ENCODE results near the gene SLC45A3. TPM values are rescaled to one million over a fixed set of nuclear protein-coding genes. Genes with fewer than 3 reads are reported as not detected.

The SLC45A3 gene
- polyA plus RNA-seq, 1 experiment = 1.7 TPM

DNA sequence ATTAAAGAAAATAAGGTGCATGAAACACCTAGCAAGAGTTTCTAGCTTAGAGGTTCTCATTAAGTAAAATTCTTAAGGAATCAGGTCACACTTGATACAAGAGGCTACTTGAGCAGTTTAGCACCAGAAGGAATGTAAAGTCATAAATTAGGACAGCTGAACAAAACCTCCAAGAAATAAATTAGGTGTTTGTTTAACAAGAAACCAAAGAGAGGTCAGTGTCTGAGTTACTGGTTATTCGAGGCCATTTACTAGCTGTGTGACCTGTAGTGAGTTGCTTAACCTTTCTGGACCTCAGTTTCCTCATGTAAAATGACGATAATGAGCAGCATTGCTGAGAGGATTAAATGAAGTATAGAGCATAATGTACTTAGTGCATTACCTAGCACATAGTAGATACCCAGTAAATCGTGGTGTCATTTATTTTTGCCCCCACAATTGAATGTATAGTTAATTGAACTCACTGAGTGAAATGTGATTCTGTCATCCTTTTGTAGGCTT is 47.6 kb downstream of the SLC45A3 start:
- TF ChIP-seq, protein P1, sequence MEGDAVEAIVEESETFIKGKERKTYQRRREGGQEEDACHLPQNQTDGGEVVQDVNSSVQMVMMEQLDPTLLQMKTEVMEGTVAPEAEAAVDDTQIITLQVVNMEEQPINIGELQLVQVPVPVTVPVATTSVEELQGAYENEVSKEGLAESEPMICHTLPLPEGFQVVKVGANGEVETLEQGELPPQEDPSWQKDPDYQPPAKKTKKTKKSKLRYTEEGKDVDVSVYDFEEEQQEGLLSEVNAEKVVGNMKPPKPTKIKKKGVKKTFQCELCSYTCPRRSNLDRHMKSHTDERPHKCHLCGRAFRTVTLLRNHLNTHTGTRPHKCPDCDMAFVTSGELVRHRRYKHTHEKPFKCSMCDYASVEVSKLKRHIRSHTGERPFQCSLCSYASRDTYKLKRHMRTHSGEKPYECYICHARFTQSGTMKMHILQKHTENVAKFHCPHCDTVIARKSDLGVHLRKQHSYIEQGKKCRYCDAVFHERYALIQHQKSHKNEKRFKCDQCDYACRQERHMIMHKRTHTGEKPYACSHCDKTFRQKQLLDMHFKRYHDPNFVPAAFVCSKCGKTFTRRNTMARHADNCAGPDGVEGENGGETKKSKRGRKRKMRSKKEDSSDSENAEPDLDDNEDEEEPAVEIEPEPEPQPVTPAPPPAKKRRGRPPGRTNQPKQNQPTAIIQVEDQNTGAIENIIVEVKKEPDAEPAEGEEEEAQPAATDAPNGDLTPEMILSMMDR (IDR thresholded peaks at IDR 0.05; ENCODE audit: low read depth, low read length) = no peak
- ChIA-PET CTCF (interaction anchor here (0.5 to 5.2 kb wide), 17 partner anchors 9 to 147 kb away, joined by 3 to 100 read pairs (median 6); no protein-coding TSS in a partner anchor), POLR2A (interaction anchor here (0.7 to 1.8 kb wide), 12 partner anchors 10 to 115 kb away, joined by 3 to 10 read pairs (median 4); no protein-coding TSS in a partner anchor)
- H3K9me3 ChIP-seq (ENCODE audit: control insufficient read depth, insufficient read depth, low read length) = no peaks in the 10 kb centered on the region; the same call in 1 of the 2 replicates
- DNase-seq (ENCODE audit: low read depth, low spot score) = no peak
- H3K27me3 ChIP-seq (ENCODE audit: control insufficient read depth, insufficient read depth, low read length) = no peaks in the 10 kb centered on the region
- peak overlapping the region; percentile 79 for H3K4me3 ChIP-seq (ENCODE audit: low read depth, low read length)
- H3K27ac ChIP-seq (ENCODE audit: low read depth, low read length) = no peak overlapping the region

DNA sequence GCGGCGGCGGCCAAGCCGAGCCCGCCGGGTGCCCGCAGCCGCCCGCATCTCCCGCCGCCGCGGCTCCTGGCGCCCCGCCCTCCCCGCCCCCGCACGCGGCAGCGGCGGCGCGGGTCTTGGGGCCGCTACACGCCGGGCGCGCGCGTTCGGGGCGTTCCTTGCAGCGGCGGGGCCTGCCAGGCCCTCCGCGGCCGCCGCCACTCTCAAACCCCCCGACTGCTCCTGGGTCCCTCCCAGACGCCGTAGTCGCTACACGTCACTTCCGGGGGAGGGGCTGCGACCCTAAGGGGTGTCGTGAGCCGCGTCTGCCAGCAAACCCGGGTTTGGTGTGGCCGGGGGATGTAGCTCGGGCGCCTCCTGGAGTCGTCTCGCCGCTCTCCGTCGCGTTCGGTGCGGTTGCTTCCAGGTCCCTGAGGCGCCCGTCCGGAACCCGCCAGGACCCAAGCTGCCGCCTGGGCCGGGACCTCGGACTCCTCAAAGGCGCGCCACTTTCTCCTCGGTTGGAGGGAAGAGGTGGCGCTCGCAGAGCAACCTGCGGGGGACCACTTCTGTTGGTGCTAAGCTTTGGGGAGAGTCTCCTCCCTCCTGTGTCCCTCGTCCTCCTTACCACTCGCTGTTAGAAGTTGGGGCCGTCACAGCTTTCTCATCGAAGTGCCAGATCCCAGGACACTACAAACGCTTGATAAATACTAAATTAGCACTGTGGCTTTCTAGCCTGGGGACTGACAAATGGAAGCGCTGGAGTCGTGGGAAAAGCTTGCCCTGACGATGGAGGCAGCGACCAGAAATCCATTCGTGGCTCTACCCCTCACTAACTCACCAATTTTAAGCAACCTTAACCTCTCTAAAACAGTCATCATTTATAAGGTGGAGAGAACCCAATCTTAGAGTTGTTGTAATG is 48.3 kb downstream of the SLC45A3 start, which contains the start of gene ELK4:
Gene ELK4, minus strand, starts transcription at position 244 of the 901 bp plus-strand sequence. CDS start 8,129 bp downstream, outside the sequence.
- DNase-seq (ENCODE audit: low read depth, low spot score) = peak; percentile 94
- H3K9me3 ChIP-seq (ENCODE audit: control insufficient read depth, insufficient read depth, low read length) = no peaks in the 10 kb centered on the region; the same call in 1 of the 2 replicates
- POLR2A ChIA-PET = interaction anchor here (0.7 to 1.8 kb wide), 14 partner anchors 9 to 117 kb away, joined by 3 to 10 read pairs (median 4); no protein-coding TSS in a partner anchor
- TF ChIP-seq, protein P1 (IDR thresholded peaks at IDR 0.05; ENCODE audit: low read depth, low read length) = peak; percentile 66
- peak within 1 kb of the TSS; percentile 79 for H3K4me3 ChIP-seq (ENCODE audit: low read depth, low read length)
- CTCF ChIA-PET = interaction anchor here (0.8 to 5.2 kb wide), 16 partner anchors 9 to 146 kb away, joined by 3 to 100 read pairs (median 6); no protein-coding TSS in a partner anchor
- H3K27me3 ChIP-seq (ENCODE audit: control insufficient read depth, insufficient read depth, low read length) = no peaks in the 10 kb centered on the region
- H3K27ac ChIP-seq (ENCODE audit: low read depth, low read length) = peak within 1 kb of the TSS; percentile 97

DNA sequence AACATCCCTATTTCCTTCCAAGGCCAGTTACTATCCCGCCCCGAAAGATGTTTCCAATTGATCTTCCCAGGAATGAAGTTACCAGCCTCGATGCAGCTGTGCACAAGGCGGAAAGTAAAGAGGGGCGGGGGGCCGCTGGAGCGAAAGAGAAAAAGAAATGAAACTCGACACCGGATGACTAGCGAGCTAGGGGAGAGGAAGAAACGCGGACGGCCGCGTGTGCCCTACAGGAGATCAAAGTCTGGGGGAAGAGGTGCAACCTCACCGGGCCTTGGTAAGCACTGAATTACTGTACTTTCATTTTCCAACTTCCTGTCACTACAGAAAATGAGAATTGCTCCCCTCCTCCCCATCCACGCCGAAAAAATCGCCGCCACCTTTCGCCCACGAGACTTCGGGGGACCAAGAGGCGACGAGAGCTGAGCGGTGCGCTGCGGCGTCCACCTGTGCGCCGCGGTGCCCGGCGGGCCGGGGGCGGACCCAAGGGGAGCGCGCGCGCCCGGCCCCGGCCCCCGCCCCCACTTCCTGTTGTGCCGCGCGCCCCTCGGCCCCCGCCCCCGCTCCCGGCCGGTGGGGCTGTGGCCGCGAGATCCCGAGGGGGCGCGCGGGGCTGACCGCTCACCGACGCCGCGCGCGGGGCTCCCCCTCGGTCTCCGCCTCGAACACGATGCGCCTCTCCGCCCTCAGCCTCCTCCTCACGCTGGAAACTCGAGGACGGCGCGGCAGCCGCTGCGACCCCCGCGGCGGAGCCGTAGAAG is 49.1 kb downstream of the SLC45A3 start:
- DNase-seq (ENCODE audit: low read depth, low spot score) = peak; percentile 34
- Histone ChIP-seq H3K4me3 (ENCODE audit: low read depth, low read length) (peak overlapping the region; percentile 79), H3K27ac (ENCODE audit: low read depth, low read length) (peak overlapping the region; percentile 97), H3K27me3 (ENCODE audit: control insufficient read depth, insufficient read depth, low read length) (no peaks in the 10 kb centered on the region), H3K9me3 (ENCODE audit: control insufficient read depth, insufficient read depth, low read length) (no peaks in the 10 kb centered on the region; the same call in 1 of the 2 replicates)
- ChIA-PET CTCF (interaction anchor here (1.7 to 5.2 kb wide), 6 partner anchors 8 to 145 kb away, joined by 6 to 100 read pairs (median 13); no protein-coding TSS in a partner anchor), POLR2A (interaction anchor here (0.9 to 1.8 kb wide), 6 partner anchors 8 to 118 kb away, joined by 3 to 10 read pairs (median 4); no protein-coding TSS in a partner anchor)
- TF ChIP-seq, protein P1 (IDR thresholded peaks at IDR 0.05; ENCODE audit: low read depth, low read length) = no peak

DNA sequence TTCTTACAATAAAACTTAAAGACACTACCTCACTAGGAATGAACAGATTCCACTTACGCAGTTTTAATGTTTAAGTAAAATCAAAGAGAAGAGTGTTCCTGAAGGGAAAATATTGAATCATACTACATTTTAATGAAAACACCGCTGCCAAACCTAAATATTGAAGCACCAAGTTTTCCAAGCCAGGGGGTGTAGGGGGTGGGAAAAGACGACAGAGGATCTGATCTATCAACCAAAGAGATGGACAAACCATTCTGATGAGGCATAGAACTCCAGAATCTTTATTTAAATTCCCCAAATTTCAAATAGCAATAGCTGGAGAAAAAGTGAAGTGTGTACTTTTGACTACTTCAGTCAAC is 49.7 kb downstream of the SLC45A3 start:
- no peaks in the 10 kb centered on the region for H3K27me3 ChIP-seq (ENCODE audit: control insufficient read depth, insufficient read depth, low read length)
- DNase-seq (ENCODE audit: low read depth, low spot score) = no peak
- H3K4me3 ChIP-seq (ENCODE audit: low read depth, low read length) = peak overlapping the region; percentile 79
- H3K27ac ChIP-seq (ENCODE audit: low read depth, low read length) = peak overlapping the region; percentile 97
- ChIA-PET POLR2A (interaction anchor here (0.9 to 1.8 kb wide), 4 partner anchors 31 to 118 kb away, joined by 3 to 10 read pairs (median 6); no protein-coding TSS in a partner anchor), CTCF (interaction anchor here (1.9 to 5.2 kb wide), 3 partner anchors 27 to 145 kb away, joined by 6 to 100 read pairs (median 23); no protein-coding TSS in a partner anchor)
- no peaks in the 10 kb centered on the region; the same call in 1 of the 2 replicates for H3K9me3 ChIP-seq (ENCODE audit: control insufficient read depth, insufficient read depth, low read length)
- TF ChIP-seq, protein P1 (IDR thresholded peaks at IDR 0.05; ENCODE audit: low read depth, low read length) = no peak

Data from AG04450 (cell line).